CD4-positive, alpha-beta T cell treated with Interleukin-17A for 1 hour (primary cell): Measurements from ENCODE around the gene SLC16A9.
"Not testable (repeated sequence)": the region's sequence is repeated elsewhere in the genome, so short reads cannot be mapped to it uniquely, and the experiment has no call there.

Experiments
- DNase-seq: peaks from one replicate; pipeline ENCODE4 v3.0.0-alpha.2; 2020

The SLC16A9 gene

GRCh38 chr10:59709395-59710125 lies at the start of gene SLC16A9:
Gene SLC16A9, minus strand, starts transcription at chr10:59709850. Its CDS starts 25,559 bp downstream, at chr10:59684291.
- DNase-seq = no peak

- no peak for DNase-seq
Observed at GRCh38 chr10:59757966-59758365, 48.3 kb upstream of the SLC16A9 start.

- no peak for DNase-seq
Observed at GRCh38 chr10:59754951-59755350, 45.3 kb upstream of the SLC16A9 start.

DNA sequence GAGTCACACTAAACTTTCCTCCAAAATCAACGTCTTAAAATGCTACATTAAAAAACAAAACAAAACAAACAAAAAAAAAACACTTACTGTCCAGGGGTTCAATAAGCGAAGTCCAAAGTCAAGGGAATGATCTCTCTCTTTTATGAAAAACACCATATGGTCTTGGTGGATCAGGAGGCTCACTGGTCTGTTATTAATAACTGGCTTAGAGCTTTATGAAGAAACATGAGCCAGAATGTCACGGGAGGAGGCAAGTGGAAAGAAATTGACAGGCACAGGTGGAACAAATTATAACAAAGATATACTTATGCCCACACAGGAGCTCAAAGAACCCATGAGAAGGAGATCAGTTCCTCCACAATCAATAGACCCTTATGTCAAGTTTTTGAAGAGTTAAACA lies 43.6 kb upstream of the SLC16A9 start, which contains the start of gene MRLN:
TSS of gene MRLN (minus strand) at position 189 of the 400 bp plus-strand sequence.
- DNase-seq = no peak

GRCh38 chr10:59752278-59752940 lies 42.8 kb upstream of the SLC16A9 start:
- DNase-seq = no peak

DNA sequence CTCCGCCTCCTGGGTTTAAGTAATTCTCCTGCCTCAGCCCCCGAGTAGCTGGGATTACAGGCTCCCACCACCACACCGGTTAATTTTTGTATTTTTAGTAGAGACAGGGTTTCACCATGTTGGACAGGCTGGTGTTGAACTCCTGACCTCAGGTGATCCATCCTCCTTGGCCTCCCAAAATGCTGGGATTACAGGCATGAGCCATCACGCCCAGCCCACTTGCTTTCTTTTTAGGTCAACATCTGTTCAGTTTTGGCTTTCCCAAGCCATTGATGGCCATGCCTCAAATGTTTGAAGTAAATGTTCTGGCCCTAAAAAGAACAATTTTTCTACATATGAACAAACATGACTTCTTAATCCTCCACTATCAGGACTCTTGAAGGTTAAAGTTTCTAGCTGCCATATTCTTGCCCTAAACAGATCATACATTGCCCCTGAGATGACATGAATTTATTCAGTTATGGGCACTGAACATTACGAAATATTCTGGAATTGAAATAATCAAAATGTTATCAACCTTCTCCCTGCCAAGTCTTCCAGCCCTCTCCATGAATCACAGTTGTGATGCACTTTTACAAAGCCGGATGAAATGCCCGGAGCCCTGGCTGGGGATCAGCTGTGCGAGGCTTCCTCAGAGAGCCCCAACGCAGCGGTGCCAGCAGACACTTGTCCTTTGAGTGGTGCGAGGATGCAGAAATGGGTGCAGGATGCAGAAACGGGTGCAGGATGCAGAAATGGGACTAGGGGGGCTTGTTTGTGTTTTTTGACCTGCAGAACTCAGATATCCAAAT lies 40.7 kb upstream of the SLC16A9 start:
- DNase-seq = no peak

- no peak for DNase-seq
Observed at GRCh38 chr10:59748834-59749233, 39.2 kb upstream of the SLC16A9 start.

- no peak for DNase-seq
Observed at GRCh38 chr10:59745163-59745650, 35.6 kb upstream of the SLC16A9 start.

GRCh38 chr10:59744762-59745161 lies 35.1 kb upstream of the SLC16A9 start:
- not testable (repeated sequence) for DNase-seq

DNA sequence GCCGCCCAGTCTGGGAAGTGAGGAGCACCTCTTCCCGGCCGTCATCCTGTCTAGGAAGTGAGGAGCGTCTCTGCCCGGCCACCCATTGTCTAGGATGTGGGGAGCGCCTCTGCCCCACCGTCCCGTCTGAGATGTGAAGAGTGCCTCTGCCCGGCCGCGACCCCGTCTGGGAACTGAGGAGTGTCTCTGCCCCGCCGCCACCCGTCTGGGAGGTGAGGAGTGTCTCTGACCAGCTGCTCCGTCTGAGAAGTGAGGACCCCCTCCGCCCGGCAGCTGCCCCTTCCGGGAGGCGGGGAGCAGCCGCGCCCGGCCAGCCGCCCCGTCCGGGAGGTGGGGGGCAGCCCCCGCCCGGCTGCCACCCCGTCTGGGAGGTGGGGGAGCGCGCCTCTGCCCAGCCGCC lies 34.5 kb upstream of the SLC16A9 start:
- DNase-seq = not testable (repeated sequence)

DNA sequence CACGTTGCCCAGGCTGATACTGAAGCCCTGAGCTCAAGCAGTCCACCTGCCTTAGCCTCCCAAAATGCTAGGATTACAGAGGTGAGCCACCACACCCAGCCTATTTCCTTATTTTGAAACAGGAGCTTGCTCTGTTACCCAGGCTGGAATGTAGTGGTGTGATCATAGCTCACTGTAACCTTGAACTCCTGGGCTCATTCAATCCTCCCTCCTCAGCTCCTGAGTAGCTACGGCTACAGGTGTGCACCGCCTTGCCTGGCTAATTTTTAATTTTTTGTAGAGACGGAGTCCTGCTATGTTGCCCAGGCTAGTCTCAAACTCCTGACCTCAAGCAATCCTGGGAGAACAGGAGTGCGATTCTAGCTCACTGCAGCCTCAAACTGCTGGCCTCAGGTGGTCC lies 31.9 kb upstream of the SLC16A9 start:
- DNase-seq = no peak

- DNase-seq = no peak
Observed at GRCh38 chr10:59741048-59741447, 31.4 kb upstream of the SLC16A9 start.

GRCh38 chr10:59736749-59737148 lies 27.1 kb upstream of the SLC16A9 start:
- no peak for DNase-seq

- DNase-seq = no peak
Observed at GRCh38 chr10:59735296-59735695, 25.6 kb upstream of the SLC16A9 start.

GRCh38 chr10:59734014-59734462 lies 24.4 kb upstream of the SLC16A9 start:
- no peak for DNase-seq

- not testable (repeated sequence) for DNase-seq
Observed at GRCh38 chr10:59733321-59734013, 23.8 kb upstream of the SLC16A9 start.

DNA sequence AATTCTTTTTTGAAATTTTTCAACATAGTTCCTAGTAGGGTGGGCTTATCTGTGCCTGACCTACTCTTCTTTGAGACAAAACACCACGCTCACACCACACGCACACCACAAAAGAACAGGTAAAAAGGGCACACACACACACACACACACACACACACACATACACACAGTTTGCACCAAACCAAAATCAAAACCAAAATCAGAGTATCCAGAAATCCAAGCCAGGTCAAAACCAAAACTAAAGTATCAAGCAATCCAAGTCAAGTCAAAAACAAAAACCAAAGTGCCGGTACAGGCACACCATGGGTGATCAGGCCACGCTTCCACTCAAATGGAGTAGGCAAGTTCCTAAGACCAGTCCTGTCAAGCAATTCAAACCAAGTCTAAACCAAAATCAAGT lies 23.2 kb upstream of the SLC16A9 start:
- not testable (repeated sequence) for DNase-seq

DNA sequence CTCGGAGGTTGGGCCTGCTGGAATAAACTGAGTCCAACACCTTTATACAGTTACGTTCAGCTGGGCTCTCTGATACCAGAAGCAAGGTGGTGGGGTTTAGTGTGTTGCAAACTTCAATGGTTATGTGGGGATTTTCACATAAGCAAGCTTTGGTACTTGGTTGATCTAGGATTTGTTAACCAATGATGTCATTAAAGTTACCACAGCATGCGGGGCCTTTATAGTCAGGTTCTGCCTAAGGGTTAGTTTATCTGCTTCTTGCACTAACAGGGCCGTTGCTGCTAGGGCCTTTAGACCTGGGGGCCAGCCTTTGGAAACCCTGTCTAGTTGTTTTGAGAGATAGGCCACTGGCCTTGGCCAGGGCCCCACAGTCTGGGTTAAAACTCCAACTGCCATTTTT lies 19.5 kb upstream of the SLC16A9 start:
- DNase-seq = not testable (repeated sequence)

- DNase-seq = no peak
Observed at GRCh38 chr10:59724098-59724938, 14.7 kb upstream of the SLC16A9 start.

- no peak for DNase-seq
Observed at GRCh38 chr10:59720377-59720776, 10.7 kb upstream of the SLC16A9 start.

DNA sequence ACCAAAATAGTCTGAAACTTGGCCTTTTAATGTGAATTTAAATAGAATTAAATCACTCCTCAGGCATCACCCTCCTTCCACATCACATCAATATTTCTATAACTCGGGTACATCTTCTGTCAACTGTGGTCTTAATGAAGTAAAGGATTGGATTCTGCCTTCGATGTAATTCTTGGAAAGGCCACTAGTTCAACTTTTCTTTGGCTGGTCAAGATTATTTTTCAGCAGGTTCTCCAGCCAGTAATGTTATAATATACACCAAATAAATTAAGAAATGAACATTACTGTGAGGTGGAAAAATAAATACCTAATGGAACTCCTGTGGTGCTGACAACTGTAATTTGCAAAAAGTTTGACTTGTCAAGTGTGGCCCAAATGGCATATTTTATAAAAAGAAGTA lies 9.7 kb upstream of the SLC16A9 start:
- no peak for DNase-seq

GRCh38 chr10:59718257-59718656 lies 8.6 kb upstream of the SLC16A9 start:
- DNase-seq = no peak
